ENCODE measurements around the gene FOSB.
A peak's percentile ranks its signal among the peaks of the same experiment; 100 is the strongest.

The FOSB gene

GRCh38 chr19:45511074-45511473 is 43.3 kb downstream of the FOSB start:
- Histone ChIP-seq H3K36me3 (ENCODE audit: insufficient read depth, low read length) (peaks cover 38% of the 10 kb centered on the region), H3K9me3 (replicated peaks; ENCODE audit: low read length) (no peaks in the 10 kb centered on the region), H3K9ac (ENCODE audit: low read depth, low read length) (no peak overlapping the region), H3K4me1 (ENCODE audit: control insufficient read depth, insufficient read depth, low read length) (peaks cover 28% of the 10 kb centered on the region), H3K4me2 (ENCODE audit: low read length) (no peak overlapping the region), H3K27me3 (ENCODE audit: control insufficient read depth, insufficient read depth, low read length) (no peaks in the 10 kb centered on the region), H3K4me3 (ENCODE audit: low read length) (no peak overlapping the region)

GRCh38 chr19:45512881-45513483 is 45.2 kb downstream of the FOSB start:
- peaks cover 48% of the 10 kb centered on the region for H3K36me3 ChIP-seq (ENCODE audit: insufficient read depth, low read length)
- no peak overlapping the region for H3K4me3 ChIP-seq (ENCODE audit: low read length)
- no peaks in the 10 kb centered on the region for H3K9me3 ChIP-seq (replicated peaks; ENCODE audit: low read length)
- no peak overlapping the region for H3K4me2 ChIP-seq (ENCODE audit: low read length)
- peaks cover 25% of the 10 kb centered on the region for H3K4me1 ChIP-seq (ENCODE audit: control insufficient read depth, insufficient read depth, low read length)
- H3K27me3 ChIP-seq (ENCODE audit: control insufficient read depth, insufficient read depth, low read length) = no peaks in the 10 kb centered on the region
- no peak overlapping the region for H3K9ac ChIP-seq (ENCODE audit: low read depth, low read length)

- peak overlapping the region; percentile 30 for H3K9ac ChIP-seq (ENCODE audit: low read depth, low read length)
- no peaks in the 10 kb centered on the region for H3K9me3 ChIP-seq (replicated peaks; ENCODE audit: low read length)
- H3K27me3 ChIP-seq (ENCODE audit: control insufficient read depth, insufficient read depth, low read length) = no peaks in the 10 kb centered on the region
- peak overlapping the region; percentile 15 for H3K4me2 ChIP-seq (ENCODE audit: low read length)
- peaks cover 23% of the 10 kb centered on the region for H3K4me1 ChIP-seq (ENCODE audit: control insufficient read depth, insufficient read depth, low read length)
- no peak overlapping the region for H3K4me3 ChIP-seq (ENCODE audit: low read length)
- H3K36me3 ChIP-seq (ENCODE audit: insufficient read depth, low read length) = peaks cover 53% of the 10 kb centered on the region
Measured at GRCh38 chr19:45514376-45515051, 46.7 kb downstream of the FOSB start.

- Histone ChIP-seq H3K4me1 (ENCODE audit: control insufficient read depth, insufficient read depth, low read length) (peaks cover 17% of the 10 kb centered on the region), H3K9ac (ENCODE audit: low read depth, low read length) (peak overlapping the region; percentile 30), H3K36me3 (ENCODE audit: insufficient read depth, low read length) (peaks cover 53% of the 10 kb centered on the region), H3K9me3 (replicated peaks; ENCODE audit: low read length) (no peaks in the 10 kb centered on the region), H3K4me2 (ENCODE audit: low read length) (no peak overlapping the region), H3K27me3 (ENCODE audit: control insufficient read depth, insufficient read depth, low read length) (no peaks in the 10 kb centered on the region), H3K4me3 (ENCODE audit: low read length) (no peak overlapping the region)
Measured at GRCh38 chr19:45515081-45515624, 47.4 kb downstream of the FOSB start.

GRCh38 chr19:45515807-45516401 is 48.1 kb downstream of the FOSB start:
- no peaks in the 10 kb centered on the region for H3K9me3 ChIP-seq (replicated peaks; ENCODE audit: low read length)
- no peak overlapping the region for H3K4me2 ChIP-seq (ENCODE audit: low read length)
- peaks cover 56% of the 10 kb centered on the region for H3K36me3 ChIP-seq (ENCODE audit: insufficient read depth, low read length)
- no peaks in the 10 kb centered on the region for H3K27me3 ChIP-seq (ENCODE audit: control insufficient read depth, insufficient read depth, low read length)
- H3K4me1 ChIP-seq (ENCODE audit: control insufficient read depth, insufficient read depth, low read length) = peaks cover 17% of the 10 kb centered on the region
- no peak overlapping the region for H3K9ac ChIP-seq (ENCODE audit: low read depth, low read length)
- no peak overlapping the region for H3K4me3 ChIP-seq (ENCODE audit: low read length)

- Histone ChIP-seq H3K4me2 (ENCODE audit: low read length) (no peak overlapping the region), H3K27me3 (ENCODE audit: control insufficient read depth, insufficient read depth, low read length) (no peaks in the 10 kb centered on the region), H3K4me1 (ENCODE audit: control insufficient read depth, insufficient read depth, low read length) (peaks cover 17% of the 10 kb centered on the region), H3K9me3 (replicated peaks; ENCODE audit: low read length) (no peaks in the 10 kb centered on the region), H3K36me3 (ENCODE audit: insufficient read depth, low read length) (peaks cover 61% of the 10 kb centered on the region), H3K4me3 (ENCODE audit: low read length) (no peak overlapping the region), H3K9ac (ENCODE audit: low read depth, low read length) (no peak overlapping the region)
Measured at GRCh38 chr19:45517238-45517637, 49.4 kb downstream of the FOSB start.

- no peaks in the 10 kb centered on the region for H3K27me3 ChIP-seq (ENCODE audit: control insufficient read depth, insufficient read depth, low read length)
- H3K36me3 ChIP-seq (ENCODE audit: insufficient read depth, low read length) = peaks cover 66% of the 10 kb centered on the region
- no peak overlapping the region for H3K4me2 ChIP-seq (ENCODE audit: low read length)
- H3K4me3 ChIP-seq (ENCODE audit: low read length) = no peak overlapping the region
- H3K9ac ChIP-seq (ENCODE audit: low read depth, low read length) = no peak overlapping the region
- H3K9me3 ChIP-seq (replicated peaks; ENCODE audit: low read length) = no peaks in the 10 kb centered on the region
- peaks cover 21% of the 10 kb centered on the region for H3K4me1 ChIP-seq (ENCODE audit: control insufficient read depth, insufficient read depth, low read length)
Measured at GRCh38 chr19:45517641-45518468, 50.1 kb downstream of the FOSB start.

GRCh38 chr19:45518469-45518826 is 50.7 kb downstream of the FOSB start:
- Histone ChIP-seq H3K9me3 (replicated peaks; ENCODE audit: low read length) (no peaks in the 10 kb centered on the region), H3K4me3 (ENCODE audit: low read length) (no peak overlapping the region), H3K27me3 (ENCODE audit: control insufficient read depth, insufficient read depth, low read length) (no peaks in the 10 kb centered on the region), H3K4me1 (ENCODE audit: control insufficient read depth, insufficient read depth, low read length) (peaks cover 26% of the 10 kb centered on the region), H3K4me2 (ENCODE audit: low read length) (no peak overlapping the region), H3K9ac (ENCODE audit: low read depth, low read length) (no peak overlapping the region), H3K36me3 (ENCODE audit: insufficient read depth, low read length) (peaks cover 67% of the 10 kb centered on the region)

- peaks cover 10% of the 10 kb centered on the region for H3K4me1 ChIP-seq (ENCODE audit: control insufficient read depth, insufficient read depth, low read length)
- no peak overlapping the region for H3K4me3 ChIP-seq (ENCODE audit: low read length)
- H3K4me2 ChIP-seq (ENCODE audit: low read length) = no peak overlapping the region
- H3K27me3 ChIP-seq (ENCODE audit: control insufficient read depth, insufficient read depth, low read length) = no peaks in the 10 kb centered on the region
- peak overlapping the region; percentile 33 for H3K9ac ChIP-seq (ENCODE audit: low read depth, low read length)
- H3K9me3 ChIP-seq (replicated peaks; ENCODE audit: low read length) = no peaks in the 10 kb centered on the region
- H3K36me3 ChIP-seq (ENCODE audit: insufficient read depth, low read length) = peaks cover 72% of the 10 kb centered on the region
Measured at GRCh38 chr19:45522010-45522941, 54.5 kb downstream of the FOSB start.

GRCh38 chr19:45523642-45524256 is 56.0 kb downstream of the FOSB start:
- Histone ChIP-seq H3K9me3 (replicated peaks; ENCODE audit: low read length) (no peaks in the 10 kb centered on the region), H3K27me3 (ENCODE audit: control insufficient read depth, insufficient read depth, low read length) (no peaks in the 10 kb centered on the region), H3K4me3 (ENCODE audit: low read length) (no peak overlapping the region), H3K4me1 (ENCODE audit: control insufficient read depth, insufficient read depth, low read length) (peaks cover 10% of the 10 kb centered on the region), H3K9ac (ENCODE audit: low read depth, low read length) (peak overlapping the region; percentile 29), H3K4me2 (ENCODE audit: low read length) (peak overlapping the region; percentile 24), H3K36me3 (ENCODE audit: insufficient read depth, low read length) (peaks cover 71% of the 10 kb centered on the region)
